PC-9 (cell line): ENCODE measurements around the gene MTX2. TPM values are rescaled to one million over a fixed set of nuclear protein-coding genes. Genes with fewer than 3 reads are reported as not detected.

Experiments used
- BruUV-seq: library from RNA; stranded (reverse); fragments of 400-500 nt; replicated peaks from 2 replicates; lab custom pipeline; 2021; lab: Mats Ljungman, UMichigan
- CTCF ChIA-PET: fragments of 300-600 bp; sonication (Branson Sonifier 250); formaldehyde crosslinking; loops from one replicate; lab custom pipeline; 2022; ENCODE audit warnings: antibody characterized with exemption; lab: Charles Lee
- POLR2A ChIA-PET: fragments of 300-600 bp; sonication (Branson Sonifier 250); formaldehyde crosslinking; loops from one replicate; lab custom pipeline; 2022; ENCODE audit warnings: antibody characterized with exemption; ENCODE audit not compliant: unreplicated experiment; lab: Charles Lee
- DNase-seq, 2 experiments: peaks; one replicate each; pipeline versions ENCODE4 v3.0.0 to v3.0.0-alpha.2; 2015 to 2022; ENCODE audit warnings: mixed read lengths in 1 of 2
- H2AFZ ChIP-seq: fragments of 200-600 bp; sonication (generic); 2 replicates; pipeline ENCODE4 v1.8.1; 2017; ENCODE audit warnings: antibody characterized with exemption
- H3F3A ChIP-seq: fragments of 200-600 bp; sonication (generic); 2 replicates; pipeline ENCODE4 v1.8.1; 2017; ENCODE audit warnings: antibody characterized with exemption, mild to moderate bottlenecking, low read depth; ENCODE audit not compliant: insufficient read depth
- H3K27ac ChIP-seq: fragments of 200-600 bp; sonication (generic); 2 replicates; pipeline ENCODE4 v1.6.1; 2016; ENCODE audit warnings: mixed run types
- H3K27me3 ChIP-seq: fragments of 200-600 bp; sonication (generic); 2 replicates; pipeline ENCODE4 v1.6.1; 2016; ENCODE audit warnings: low read depth, mixed run types; ENCODE audit not compliant: insufficient read depth
- H3K36me3 ChIP-seq: fragments of 200-600 bp; sonication (generic); 2 replicates; pipeline ENCODE4 v1.6.1; 2016; ENCODE audit warnings: low read depth, mixed run types
- H3K4me1 ChIP-seq: fragments of 200-600 bp; sonication (generic); replicated peaks from 2 replicates; pipeline ENCODE4 v1.6.1; 2016; ENCODE audit warnings: mixed run types; ENCODE audit not compliant: insufficient read depth
- H3K4me2 ChIP-seq: fragments of 200-600 bp; sonication (generic); 2 replicates; pipeline ENCODE4 v1.6.1; 2017; ENCODE audit warnings: mixed run types
- H3K4me3 ChIP-seq: fragments of 200-600 bp; sonication (generic); 2 replicates; pipeline ENCODE4 v1.6.1; 2016; ENCODE audit warnings: mixed run types
- H3K79me2 ChIP-seq: fragments of 200-600 bp; sonication (generic); 2 replicates; pipeline ENCODE4 v1.6.1; 2017; ENCODE audit warnings: low read depth, mixed run types
- H3K9me2 ChIP-seq: fragments of 200-600 bp; sonication (generic); 2 replicates; pipeline ENCODE4 v1.8.1; 2017; ENCODE audit warnings: mild to moderate bottlenecking; ENCODE audit not compliant: insufficient read depth
- H3K9me3 ChIP-seq: fragments of 200-600 bp; sonication (generic); 2 replicates; pipeline ENCODE4 v1.8.1; 2016; ENCODE audit warnings: low read depth; ENCODE audit not compliant: insufficient read depth
- H4K20me1 ChIP-seq: fragments of 200-600 bp; sonication (generic); 2 replicates; pipeline ENCODE4 v1.8.1; 2017; ENCODE audit not compliant: insufficient read depth
- EZH2 ChIP-seq: fragments of 200-600 bp; sonication (generic); IDR thresholded peaks from 2 replicates; pipeline ENCODE4 v1.8.0; 2017; ENCODE audit warnings: antibody characterized with exemption, low read depth
- intact Hi-C: fragments of 100-400 bp; cut with micrococcal nuclease; formaldehyde crosslinking; loops from one replicate; pipeline ENCODE4 v1.10.0; 2022; ENCODE audit not compliant: unreplicated experiment
- total RNA-seq: library from RNA; stranded (reverse); gene quantifications from 2 replicates; pipeline ENCODE4 v1.2.3, GENCODE V29; 2021
- TF ChIP-seq, protein P1 (sequence below): fragments of 200-600 bp; sonication (generic); conservative IDR thresholded peaks from 2 replicates; pipeline ENCODE4 v1.6.1; 2017; ENCODE audit warnings: mixed run types, antibody characterized with exemption, mild to moderate bottlenecking, moderate library complexity

MTX2 gene
- total RNA-seq, 1 experiment from 2014 or later: 53.9 TPM

GRCh38 chr2:176240301-176240700, 28.9 kb upstream of the MTX2 start:
- H3K27me3 ChIP-seq: peaks cover 30% of the 10 kb centered on the region
- TF ChIP-seq, protein P1, sequence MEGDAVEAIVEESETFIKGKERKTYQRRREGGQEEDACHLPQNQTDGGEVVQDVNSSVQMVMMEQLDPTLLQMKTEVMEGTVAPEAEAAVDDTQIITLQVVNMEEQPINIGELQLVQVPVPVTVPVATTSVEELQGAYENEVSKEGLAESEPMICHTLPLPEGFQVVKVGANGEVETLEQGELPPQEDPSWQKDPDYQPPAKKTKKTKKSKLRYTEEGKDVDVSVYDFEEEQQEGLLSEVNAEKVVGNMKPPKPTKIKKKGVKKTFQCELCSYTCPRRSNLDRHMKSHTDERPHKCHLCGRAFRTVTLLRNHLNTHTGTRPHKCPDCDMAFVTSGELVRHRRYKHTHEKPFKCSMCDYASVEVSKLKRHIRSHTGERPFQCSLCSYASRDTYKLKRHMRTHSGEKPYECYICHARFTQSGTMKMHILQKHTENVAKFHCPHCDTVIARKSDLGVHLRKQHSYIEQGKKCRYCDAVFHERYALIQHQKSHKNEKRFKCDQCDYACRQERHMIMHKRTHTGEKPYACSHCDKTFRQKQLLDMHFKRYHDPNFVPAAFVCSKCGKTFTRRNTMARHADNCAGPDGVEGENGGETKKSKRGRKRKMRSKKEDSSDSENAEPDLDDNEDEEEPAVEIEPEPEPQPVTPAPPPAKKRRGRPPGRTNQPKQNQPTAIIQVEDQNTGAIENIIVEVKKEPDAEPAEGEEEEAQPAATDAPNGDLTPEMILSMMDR: no peak
- TF ChIP-seq EZH2: no peak
- H3K4me1 ChIP-seq: no peaks in the 10 kb centered on the region
- no TSS peak for BruUV-seq
- H4K20me1 ChIP-seq: no peaks in the 10 kb centered on the region
- H3K4me2 ChIP-seq: no peak overlapping the region
- no peak for DNase-seq
- no peaks in the 10 kb centered on the region for H3K79me2 ChIP-seq
- H3K9me3 ChIP-seq: no peaks in the 10 kb centered on the region
- H3K4me3 ChIP-seq: no peak overlapping the region
- intact Hi-C loops: no loop called here
- ChIA-PET POLR2A (no interaction called here), CTCF (no interaction called here)
- no peaks in the 10 kb centered on the region for H3K36me3 ChIP-seq
- no peaks in the 10 kb centered on the region for H3K9me2 ChIP-seq
- no peak overlapping the region for H2AFZ ChIP-seq
- H3F3A ChIP-seq: no peaks in the 10 kb centered on the region
- no peak overlapping the region for H3K27ac ChIP-seq

DNA sequence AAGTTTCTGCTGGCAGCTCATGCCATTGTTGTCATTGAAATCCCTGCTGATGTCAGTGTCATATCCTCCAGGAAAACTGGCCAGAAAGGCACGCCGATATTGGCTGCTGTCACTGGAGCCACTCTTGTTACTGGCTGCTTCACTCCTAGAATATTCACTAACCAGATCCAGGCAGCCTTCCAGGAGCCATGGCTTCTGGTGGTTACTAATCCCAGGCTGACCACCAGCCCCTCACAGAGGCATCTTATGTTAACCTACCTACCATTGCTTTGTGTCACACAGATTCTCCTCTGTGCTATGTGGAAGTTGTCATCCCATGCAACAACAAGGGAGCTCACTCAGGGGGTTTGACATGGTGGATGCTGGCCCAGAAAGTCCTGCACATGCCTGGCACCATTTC, 27.0 kb upstream of the MTX2 start:
- no peaks in the 10 kb centered on the region for H4K20me1 ChIP-seq
- no peaks in the 10 kb centered on the region for H3K4me1 ChIP-seq
- intact Hi-C loops: no loop called here
- peaks cover 35% of the 10 kb centered on the region for H3K27me3 ChIP-seq
- H3K9me2 ChIP-seq: no peaks in the 10 kb centered on the region
- H3K27ac ChIP-seq: no peak overlapping the region
- TF ChIP-seq, protein P1: no peak
- no peak for TF ChIP-seq EZH2
- no peak overlapping the region for H3K4me2 ChIP-seq
- H2AFZ ChIP-seq: no peak overlapping the region
- H3K36me3 ChIP-seq: no peaks in the 10 kb centered on the region
- H3K4me3 ChIP-seq: no peak overlapping the region
- no TSS peak for BruUV-seq
- DNase-seq: no peak
- ChIA-PET POLR2A (no interaction called here), CTCF (no interaction called here)
- no peaks in the 10 kb centered on the region for H3F3A ChIP-seq
- no peaks in the 10 kb centered on the region for H3K9me3 ChIP-seq
- no peaks in the 10 kb centered on the region for H3K79me2 ChIP-seq

- CTCF ChIA-PET: no interaction called here
- TF ChIP-seq EZH2: no peak
- TF ChIP-seq, protein P1: no peak
- no peak overlapping the region for H3K4me3 ChIP-seq
- peaks cover 20% of the 10 kb centered on the region for H3K27me3 ChIP-seq
- BruUV-seq: no TSS peak
- H3K36me3 ChIP-seq: no peaks in the 10 kb centered on the region
- H3F3A ChIP-seq: no peaks in the 10 kb centered on the region
- DNase-seq: no peak
- no peaks in the 10 kb centered on the region for H3K9me2 ChIP-seq
- H3K27ac ChIP-seq: no peak overlapping the region
- H3K79me2 ChIP-seq: no peaks in the 10 kb centered on the region
- no peaks in the 10 kb centered on the region for H3K9me3 ChIP-seq
- no peak overlapping the region for H3K4me2 ChIP-seq
- POLR2A ChIA-PET: no interaction called here
- intact Hi-C loops: no loop called here
- H4K20me1 ChIP-seq: no peaks in the 10 kb centered on the region
- no peak overlapping the region; the same call in 1 of the 2 replicates for H2AFZ ChIP-seq
- H3K4me1 ChIP-seq: no peaks in the 10 kb centered on the region
Observed at GRCh38 chr2:176246331-176246730, 22.9 kb upstream of the MTX2 start.
